ENCODE results near the gene CPXM1. TPM values are rescaled to one million over a fixed set of nuclear protein-coding genes. Genes with fewer than 3 reads are reported as not detected.

Gene CPXM1
- total and polyA plus RNA-seq, 9 of the 15 experiments (the other 6 are each of a cell fraction or from before 2014, with no cell fraction given) = 0.04 to 1.1 (median 0.37) TPM; not detected in 2

- TF ChIP-seq HOXB6 (CRISPR knock-in tag; IDR thresholded peaks at IDR 0.05; ENCODE audit: borderline replicate concordance) (no peak), HNRNPL (IDR thresholded peaks at IDR 0.05; ENCODE audit: low read depth, low read length) (no peak), ZNF232 (CRISPR knock-in tag; IDR thresholded peaks at IDR 0.05) (no peak), FOXJ3 (CRISPR knock-in tag; IDR thresholded peaks at IDR 0.05) (no peak), NBN (IDR thresholded peaks at IDR 0.05; ENCODE audit: low read depth) (no peak), ZNF592 (IDR thresholded peaks at IDR 0.05) (peak; percentile 70), RBM39 (optimal IDR thresholded peaks at IDR 0.05; ENCODE audit: low read depth, low read length) (no peak), NELFE (IDR thresholded peaks at IDR 0.05; ENCODE audit: insufficient read depth, insufficient read length) (no peak), KAT2B (IDR thresholded peaks at IDR 0.05; ENCODE audit: low read depth, low read length) (no peak), ZNF124 (CRISPR knock-in tag; IDR thresholded peaks at IDR 0.05) (no peak), ATF1 (CRISPR knock-in tag; IDR thresholded peaks at IDR 0.05) (no peak), ATF1 (tag; IDR thresholded peaks at IDR 0.05) (peak; percentile 56; the same call in 1 of the 2 replicates), CSDE1 (IDR thresholded peaks at IDR 0.05) (no peak), JUN (IDR thresholded peaks at IDR 0.05; ENCODE audit: borderline replicate concordance, low read depth, low read length) (0 out of 2 replicates have a peak, but pooled peaks have one; percentile 35), JUN (CRISPR knock-in tag; IDR thresholded peaks at IDR 0.05; ENCODE audit: borderline replicate concordance) (no peak), ZNF212 (CRISPR knock-in tag; IDR thresholded peaks at IDR 0.05) (no peak), CC2D1A (IDR thresholded peaks at IDR 0.05) (no peak), KLF13 (tag; IDR thresholded peaks at IDR 0.05; ENCODE audit: borderline replicate concordance, low read depth) (no peak), FOXO4 (CRISPR knock-in tag; IDR thresholded peaks at IDR 0.05) (no peak), PRMT5 (CRISPR knock-in tag; IDR thresholded peaks at IDR 0.05) (no peak), POLR2A (conservative IDR thresholded peaks at IDR 0.05) (peak; percentile 53; the same call in 1 of the 2 replicates), E2F3 (CRISPR knock-in tag; IDR thresholded peaks at IDR 0.05) (0 out of 2 replicates have a peak, but pooled peaks have one; percentile 35), SPI1 (IDR thresholded peaks at IDR 0.05; ENCODE audit: borderline replicate concordance, low read depth, low read length) (peak; percentile 53; the same call in 1 of the 2 replicates)
Measured at GRCh38 chr20:2840138-2840966, 39.9 kb upstream of the CPXM1 start, which contains the start of the genes PCED1A and VPS16 (continued).

All from K562 (cell line).